Adrenal gland (tissue), 12 donors: ENCODE measurements around the gene TEX22. TPM values are rescaled to one million over a fixed set of nuclear protein-coding genes. Genes with fewer than 3 reads are reported as not detected.

ENCODE experiments used
- DNase-seq, 7 donors: peaks; one replicate each; pipeline ENCODE4 v3.0.0-alpha.2; 2019 to 2020
- H3K27ac ChIP-seq, 5 donors: fragments of 200-600 bp; sonication (generic) in 4 of 5; 1 replicate in 3 of 5; 2 replicates in 2 of 5; pipeline versions ENCODE4 v1.5.1 to v1.8.0; 2016 to 2020; ENCODE audit warnings: mild to moderate bottlenecking in 1 of 5
- H3K27me3 ChIP-seq: fragments of 200-600 bp; 2 replicates; pipeline ENCODE4 v1.8.0; 2021
- H3K36me3 ChIP-seq, 2 donors: fragments of 200-600 bp; replicated peaks in 1 of 2; 1 replicate in 1 of 2; 2 replicates in 1 of 2; pipeline versions ENCODE4 v1.5.1 to v1.8.0; 2018 to 2022
- H3K4me1 ChIP-seq, 2 donors: fragments of 200-600 bp; replicated peaks in 1 of 2; 1 replicate in 1 of 2; 2 replicates in 1 of 2; pipeline versions ENCODE4 v1.5.1 to v1.8.0; 2018 to 2021
- H3K4me3 ChIP-seq, 4 donors: fragments of 200-600 bp; sonication (generic) in 3 of 4; one replicate each; pipeline ENCODE4 v1.5.1; 2016 to 2018
- H3K9me3 ChIP-seq, 3 donors: fragments of 200-600 bp; sonication (generic) in 1 of 3; replicated peaks in 1 of 3; 1 replicate in 2 of 3; 2 replicates in 1 of 3; pipeline versions ENCODE4 v1.5.1 to v1.8.0; 2016 to 2021
- POLR2A ChIP-seq, 2 donors: fragments of 450-650 bp; IDR thresholded peaks; one replicate each; pipeline ENCODE4 v1.6.1; 2017; ENCODE audit warnings: antibody characterized with exemption in 2 of 2, mild to moderate bottlenecking in 2 of 2, moderate library complexity in 1 of 2
- WGBS, 4 donors: extraction: QIAGEN DNeasy Blood & Tissue Kit in 2 of 4; methylation state at CpG; one replicate each; pipeline versions ENCODE4 v1.1.5 to v1.1.7; 2013 to 2017; 5-methylcytosine and 5-hydroxymethylcytosine counted together
- intact Hi-C, 2 donors: fragments of 100-400 bp; cut with DNase I; formaldehyde crosslinking; loops; one replicate each; pipeline versions ENCODE4 v1.14.1 to v1.15.0; 2022 to 2023
- polyA plus RNA-seq, 3 donors: library from polyadenylated mRNA; stranded (reverse); fragments of 200-250 nt in 2 of 3; fragments of 350-450 nt in 1 of 3; fragmentation: Illumina TruSeq in 1 of 3; extraction: RNeasy Lipid Tissue Mini Kit (QIAGEN cat#74804) in 1 of 3; gene quantifications; one replicate each; pipeline ENCODE4 v1.2.3, GENCODE V29; 2013 to 2014
- total RNA-seq, 9 donors: library from RNA; depleted of rRNA in 4 of 9; stranded (reverse); fragments of >200 nt in 4 of 9; fragments of 120-200 nt in 1 of 9; fragmentation: NEBNext Ultra II Directional in 1 of 9; extraction: Animal tissue kit (Norgen Biotek cat#: 25700) in 1 of 9; gene quantifications; one replicate each; pipeline versions ENCODE4 v1.1.0 to v1.2.4, GENCODE V29; 2013 to 2023
- TF ChIP-seq, protein P1 (sequence below), 6 experiments: fragments of 450-650 bp in 4 of 6; fragments of 200-600 bp in 2 of 6; sonication (generic) in 1 of 6; IDR thresholded peaks; 1 replicate in 5 of 6; 2 replicates in 1 of 6; pipeline versions ENCODE4 v1.5.1 to v1.8.0; 2016 to 2021; ENCODE audit warnings: antibody characterized with exemption in 6 of 6, mild to moderate bottlenecking in 2 of 6, moderate library complexity in 1 of 6
- donor health status: healthy with polysubstance abuse.
- donor health status: Bipolar disorder and iron deficiency.
- donor health status: DM: yes; HTN: yes; CAD: no.
- donor health status: DM: no; HTN: no; CAD: no.
- donor health status: DM: no; HTN: no; CAD: no.
- donor health status: DM: yes; HTN: yes; CAD: no.

The TEX22 gene
- total and polyA plus RNA-seq, 12 donors = 0.17 to 2.8 (median 0.38) TPM; not detected in 3

DNA sequence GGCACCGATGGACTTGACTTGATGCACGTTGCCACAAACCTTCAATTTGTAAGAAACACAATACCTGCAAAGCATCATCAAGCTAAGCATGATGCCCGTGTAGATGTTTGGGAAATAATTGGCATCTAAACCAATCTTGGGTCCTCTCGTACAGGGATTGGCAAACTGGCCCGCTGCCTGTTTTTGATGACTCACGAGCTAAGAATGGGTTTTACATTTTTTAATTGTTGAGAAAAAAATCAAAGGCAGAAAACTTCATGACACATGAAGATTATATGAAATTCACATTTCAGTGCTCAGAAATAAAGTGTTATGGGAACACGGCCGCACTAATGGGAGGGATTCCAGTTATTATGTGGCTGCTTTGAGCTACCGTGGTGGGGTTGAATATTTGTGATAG lies 32.2 kb downstream of the TEX22 start:
- intact Hi-C loops = no loop called here
- WGBS, 4 donors = 44 to 55% (median 51%) methylated on average over 9 of the region's 9 CpGs

DNA sequence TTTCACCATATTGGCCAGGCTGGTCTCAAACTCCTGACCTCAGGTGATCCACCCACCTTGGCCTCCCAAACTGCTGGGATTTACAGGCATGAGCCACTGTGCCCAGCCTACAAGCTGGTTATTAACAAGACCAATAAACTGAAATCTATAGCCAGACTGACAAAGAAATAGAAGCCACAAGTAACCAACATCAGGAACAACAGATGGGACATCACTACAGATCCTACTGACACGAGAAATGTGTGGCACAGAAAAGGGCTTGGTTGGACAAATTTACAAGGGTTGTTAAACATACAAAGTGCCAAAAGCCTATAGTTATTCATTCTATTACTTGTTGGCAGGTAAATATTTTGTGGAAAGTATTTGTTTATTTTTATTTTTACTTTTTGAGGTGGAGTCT lies 32.9 kb downstream of the TEX22 start:
- Histone ChIP-seq H3K4me3 (no peak overlapping the region), H3K4me1 (peaks cover 0 to 13% of the 10 kb centered on the region in 2 donors), H3K36me3 (no peaks in the 10 kb centered on the region), H3K27ac (peak overlapping the region in 2 of 5 donors; percentile 11 to 63), H3K27me3 (no peaks in the 10 kb centered on the region), H3K9me3 (no peaks in the 10 kb centered on the region)
- WGBS, 4 donors = 92 to 100% (median 97%) methylated on average over 1 of the region's 1 CpG
- TF ChIP-seq, protein P1, sequence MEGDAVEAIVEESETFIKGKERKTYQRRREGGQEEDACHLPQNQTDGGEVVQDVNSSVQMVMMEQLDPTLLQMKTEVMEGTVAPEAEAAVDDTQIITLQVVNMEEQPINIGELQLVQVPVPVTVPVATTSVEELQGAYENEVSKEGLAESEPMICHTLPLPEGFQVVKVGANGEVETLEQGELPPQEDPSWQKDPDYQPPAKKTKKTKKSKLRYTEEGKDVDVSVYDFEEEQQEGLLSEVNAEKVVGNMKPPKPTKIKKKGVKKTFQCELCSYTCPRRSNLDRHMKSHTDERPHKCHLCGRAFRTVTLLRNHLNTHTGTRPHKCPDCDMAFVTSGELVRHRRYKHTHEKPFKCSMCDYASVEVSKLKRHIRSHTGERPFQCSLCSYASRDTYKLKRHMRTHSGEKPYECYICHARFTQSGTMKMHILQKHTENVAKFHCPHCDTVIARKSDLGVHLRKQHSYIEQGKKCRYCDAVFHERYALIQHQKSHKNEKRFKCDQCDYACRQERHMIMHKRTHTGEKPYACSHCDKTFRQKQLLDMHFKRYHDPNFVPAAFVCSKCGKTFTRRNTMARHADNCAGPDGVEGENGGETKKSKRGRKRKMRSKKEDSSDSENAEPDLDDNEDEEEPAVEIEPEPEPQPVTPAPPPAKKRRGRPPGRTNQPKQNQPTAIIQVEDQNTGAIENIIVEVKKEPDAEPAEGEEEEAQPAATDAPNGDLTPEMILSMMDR (IDR thresholded peaks at IDR 0.05) = no peak
- intact Hi-C loops = no loop called here
- DNase-seq = no peak

More for the DNA sequence above, 32.2 kb downstream of the TEX22 start:
- Histone ChIP-seq H3K27ac (peak overlapping the region in 3 of 5 donors; percentile 11 to 63 (median 34)), H3K9me3 (no peaks in the 10 kb centered on the region), H3K4me1 (peaks cover 0 to 13% of the 10 kb centered on the region in 2 donors), H3K36me3 (no peaks in the 10 kb centered on the region), H3K4me3 (no peak overlapping the region), H3K27me3 (no peaks in the 10 kb centered on the region)
- TF ChIP-seq, protein P1 (IDR thresholded peaks at IDR 0.05) = no peak
- no peak for TF ChIP-seq POLR2A (IDR thresholded peaks at IDR 0.05)
- DNase-seq = peak; percentile 63 to 90 (median 85)

DNA sequence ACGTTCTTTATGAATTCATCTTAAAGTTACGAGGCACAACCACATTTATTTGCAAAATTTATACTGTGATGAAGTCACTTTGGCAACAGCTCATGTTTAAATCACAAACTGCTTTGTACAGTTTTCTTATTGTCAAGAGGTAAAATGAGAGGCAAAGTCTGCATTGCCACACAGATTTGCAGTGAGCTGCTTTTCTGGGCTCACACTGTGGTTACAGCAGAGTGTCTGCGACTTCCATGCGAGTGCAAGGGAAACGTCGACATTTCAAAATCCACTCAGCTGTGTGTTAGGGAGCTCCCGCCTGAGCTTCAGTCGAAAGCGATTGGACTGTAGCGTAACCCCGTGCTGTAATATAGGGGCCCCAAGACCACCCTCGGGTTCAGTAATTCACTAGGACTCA lies 34.3 kb downstream of the TEX22 start:
- no peaks in the 10 kb centered on the region for H3K36me3 ChIP-seq
- intact Hi-C loops = no loop called here
- H3K27ac ChIP-seq = no peak overlapping the region
- no peak overlapping the region for H3K4me3 ChIP-seq
- TF ChIP-seq, protein P1 (IDR thresholded peaks at IDR 0.05) = no peak
- no peak for TF ChIP-seq POLR2A (IDR thresholded peaks at IDR 0.05)
- H3K27me3 ChIP-seq = no peaks in the 10 kb centered on the region
- WGBS, 4 donors = 90 to 96% (median 94%) methylated on average over 12 of the region's 12 CpGs
- peaks cover 0 to 13% of the 10 kb centered on the region in 2 donors for H3K4me1 ChIP-seq
- H3K9me3 ChIP-seq = no peaks in the 10 kb centered on the region
- DNase-seq = no peak

DNA sequence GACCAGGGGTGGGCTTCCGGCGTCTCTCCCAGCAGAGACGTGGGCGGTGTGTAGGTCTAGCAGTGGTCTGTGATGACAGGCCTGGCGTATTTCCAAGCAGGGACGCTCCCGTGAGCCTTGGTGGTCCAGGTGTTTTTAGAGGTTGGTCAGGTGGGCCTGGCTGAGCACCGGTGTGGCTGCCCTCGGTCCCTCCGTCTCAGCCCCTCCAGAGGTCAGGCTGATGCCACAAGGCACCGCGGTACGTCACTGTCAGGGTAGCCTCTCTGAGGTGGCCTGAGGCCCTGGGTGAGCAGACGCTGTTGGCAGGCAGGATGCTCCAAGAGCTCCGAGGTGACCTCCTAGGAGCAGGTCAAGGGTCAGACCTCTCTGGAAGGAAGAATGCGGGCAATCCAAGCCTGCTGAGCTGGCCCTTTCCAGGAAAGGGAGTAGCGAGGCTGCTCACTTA lies 34.8 kb downstream of the TEX22 start:
- TF ChIP-seq, protein P1 (IDR thresholded peaks at IDR 0.05) = no peak
- TF ChIP-seq POLR2A (IDR thresholded peaks at IDR 0.05) = no peak
- no peak overlapping the region for H3K4me3 ChIP-seq
- DNase-seq = no peak
- H3K36me3 ChIP-seq = no peaks in the 10 kb centered on the region
- H3K9me3 ChIP-seq = no peaks in the 10 kb centered on the region
- no peak overlapping the region for H3K27ac ChIP-seq
- intact Hi-C loops = no loop called here
- WGBS, 4 donors = 82 to 86% (median 83%) methylated on average over 7 to 17 of the region's 17 CpGs
- peaks cover 0 to 13% of the 10 kb centered on the region in 2 donors for H3K4me1 ChIP-seq
- H3K27me3 ChIP-seq = no peaks in the 10 kb centered on the region
